ENCODE data around the gene TMEM151A.

Gene TMEM151A

DNA sequence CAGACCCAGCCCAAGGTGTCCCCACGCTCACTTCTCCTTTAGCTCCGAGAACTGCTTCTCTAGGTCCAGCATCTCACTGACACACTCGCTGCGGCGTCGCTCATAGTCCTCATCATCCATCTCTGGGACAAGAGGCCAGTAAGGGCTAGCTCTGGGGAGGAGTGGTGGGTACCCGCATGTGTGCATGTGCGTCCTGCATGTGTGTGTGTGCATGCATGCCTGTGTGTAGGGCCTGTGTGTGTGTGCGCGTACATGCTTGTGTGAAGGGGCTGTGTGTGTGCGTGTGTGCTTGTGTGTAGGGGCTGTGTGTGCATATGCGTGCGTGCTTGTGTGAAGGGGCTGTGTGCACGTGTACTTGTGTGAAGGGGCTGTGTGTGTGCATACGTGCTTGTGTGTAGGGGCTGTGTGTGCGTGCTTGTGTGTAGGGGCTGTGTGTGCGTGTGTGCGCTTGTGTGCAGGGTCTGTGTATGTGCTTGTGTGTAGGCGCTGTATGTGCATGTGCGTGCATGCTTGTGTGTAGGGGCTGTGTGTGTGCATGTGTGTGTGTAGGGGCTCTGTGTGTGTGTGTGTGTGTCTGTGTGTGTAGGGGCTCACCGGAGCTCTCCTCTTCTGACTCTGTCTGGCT is 49.9 kb downstream of the TMEM151A start:
- DNase-seq (ENCODE audit: low read depth, low spot score) = no peak

DNA sequence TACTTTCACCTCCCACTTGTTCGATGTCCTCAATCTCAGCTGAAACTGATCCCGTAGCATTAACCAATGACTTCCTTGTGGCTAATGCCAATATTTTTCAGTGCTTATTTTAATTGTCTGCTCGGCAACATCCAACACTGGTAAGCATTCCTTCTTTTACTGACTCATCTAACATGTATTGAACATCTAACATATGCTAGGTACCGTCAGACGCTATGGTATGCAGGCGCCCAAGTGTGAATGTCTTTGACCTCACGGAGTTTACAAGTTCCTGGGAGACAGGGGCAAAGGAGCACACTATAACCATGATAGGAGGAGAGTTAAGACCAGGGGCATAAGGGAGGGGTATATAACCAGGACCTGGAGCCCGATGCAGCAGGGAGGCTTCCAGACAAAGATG is 51.5 kb downstream of the TMEM151A start:
- DNase-seq (ENCODE audit: low read depth, low spot score) = no peak
- H3K4me3 ChIP-seq (ENCODE audit: low read length) = no peak overlapping the region

More for the DNA sequence above, 49.9 kb downstream of the TMEM151A start:
- H3K4me3 ChIP-seq (ENCODE audit: low read length) = no peak overlapping the region

- H3K4me3 ChIP-seq (ENCODE audit: low read length) = peak within 1 kb of the TSS; percentile 79
- DNase-seq (ENCODE audit: low read depth, low spot score) = peak; percentile 94
Measured at GRCh38 chr11:66344550-66345315, 53.0 kb downstream of the TMEM151A start, which contains the start of gene BRMS1. Gene BRMS1 (minus strand): TSS chr11:66345104. CDS start chr11:66342234, 2,870 bp downstream.

- peak overlapping the region; percentile 79 for H3K4me3 ChIP-seq (ENCODE audit: low read length)
- no peak for DNase-seq (ENCODE audit: low read depth, low spot score)
Measured at GRCh38 chr11:66345316-66345649, 53.6 kb downstream of the TMEM151A start.

All from Jurkat, Clone E6-1 (cell line).